Measurements from ENCODE around the gene TRH.
"Not testable (repeated sequence)": the region's sequence is repeated elsewhere in the genome, so short reads cannot be mapped to it uniquely, and the experiment has no call there.

GRCh38 chr3:130002666-130003598, 28.4 kb downstream of the TRH start:
- TF ChIP-seq CTCF (IDR thresholded peaks at IDR 0.05; ENCODE audit: poor library complexity) = peak; percentile 42
- not testable (repeated sequence) for TF ChIP-seq EZH2 (IDR thresholded peaks at IDR 0.05; ENCODE audit: borderline replicate concordance); EZH2phosphoT487 (IDR thresholded peaks at IDR 0.05; ENCODE audit: low read depth, severe bottlenecking, unreplicated experiment)

All from hepatocyte (in vitro differentiated cells).